ENCODE results near the gene MYRIP.

DNA sequence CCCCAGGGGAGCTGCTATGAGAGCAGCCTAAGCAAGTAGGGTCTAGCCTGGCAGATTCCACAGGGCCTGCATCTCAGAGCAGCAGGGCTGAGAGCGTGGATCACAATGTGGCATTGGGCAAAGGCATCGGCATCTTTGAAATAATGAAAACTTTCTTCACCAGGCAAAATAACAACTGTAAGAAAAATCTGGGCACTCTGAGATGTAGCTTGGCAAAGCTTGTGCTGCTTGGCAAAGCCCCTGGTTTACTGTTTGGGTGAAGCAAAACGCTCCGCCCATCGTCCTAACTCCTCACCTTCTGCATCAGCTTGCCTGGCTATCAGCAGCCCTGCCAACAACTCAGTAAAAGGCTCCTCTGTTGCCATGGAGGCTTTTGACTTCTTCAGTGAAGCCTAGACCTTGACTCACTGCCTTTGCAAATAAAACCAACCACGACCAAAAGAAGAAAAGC lies 287.3 kb downstream of the MYRIP start:
- TF ChIP-seq, protein P1, sequence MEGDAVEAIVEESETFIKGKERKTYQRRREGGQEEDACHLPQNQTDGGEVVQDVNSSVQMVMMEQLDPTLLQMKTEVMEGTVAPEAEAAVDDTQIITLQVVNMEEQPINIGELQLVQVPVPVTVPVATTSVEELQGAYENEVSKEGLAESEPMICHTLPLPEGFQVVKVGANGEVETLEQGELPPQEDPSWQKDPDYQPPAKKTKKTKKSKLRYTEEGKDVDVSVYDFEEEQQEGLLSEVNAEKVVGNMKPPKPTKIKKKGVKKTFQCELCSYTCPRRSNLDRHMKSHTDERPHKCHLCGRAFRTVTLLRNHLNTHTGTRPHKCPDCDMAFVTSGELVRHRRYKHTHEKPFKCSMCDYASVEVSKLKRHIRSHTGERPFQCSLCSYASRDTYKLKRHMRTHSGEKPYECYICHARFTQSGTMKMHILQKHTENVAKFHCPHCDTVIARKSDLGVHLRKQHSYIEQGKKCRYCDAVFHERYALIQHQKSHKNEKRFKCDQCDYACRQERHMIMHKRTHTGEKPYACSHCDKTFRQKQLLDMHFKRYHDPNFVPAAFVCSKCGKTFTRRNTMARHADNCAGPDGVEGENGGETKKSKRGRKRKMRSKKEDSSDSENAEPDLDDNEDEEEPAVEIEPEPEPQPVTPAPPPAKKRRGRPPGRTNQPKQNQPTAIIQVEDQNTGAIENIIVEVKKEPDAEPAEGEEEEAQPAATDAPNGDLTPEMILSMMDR (IDR thresholded peaks at IDR 0.05; ENCODE audit: low read length), result no peak
- TF ChIP-seq EZH2 (IDR thresholded peaks at IDR 0.05; ENCODE audit: borderline replicate concordance, low read length), result no peak

Measured in OCI-LY1 (cell line).